Measurements from ENCODE around the gene IFIT5. TPM values are rescaled to one million over a fixed set of nuclear protein-coding genes. Genes with fewer than 3 reads are reported as not detected.
A peak's percentile ranks its signal among the peaks of the same experiment; 100 is the strongest.

Gene IFIT5
- total RNA-seq, 4 donors from 2014 or later: 16.2 to 25.3 (median 21.9) TPM

DNA sequence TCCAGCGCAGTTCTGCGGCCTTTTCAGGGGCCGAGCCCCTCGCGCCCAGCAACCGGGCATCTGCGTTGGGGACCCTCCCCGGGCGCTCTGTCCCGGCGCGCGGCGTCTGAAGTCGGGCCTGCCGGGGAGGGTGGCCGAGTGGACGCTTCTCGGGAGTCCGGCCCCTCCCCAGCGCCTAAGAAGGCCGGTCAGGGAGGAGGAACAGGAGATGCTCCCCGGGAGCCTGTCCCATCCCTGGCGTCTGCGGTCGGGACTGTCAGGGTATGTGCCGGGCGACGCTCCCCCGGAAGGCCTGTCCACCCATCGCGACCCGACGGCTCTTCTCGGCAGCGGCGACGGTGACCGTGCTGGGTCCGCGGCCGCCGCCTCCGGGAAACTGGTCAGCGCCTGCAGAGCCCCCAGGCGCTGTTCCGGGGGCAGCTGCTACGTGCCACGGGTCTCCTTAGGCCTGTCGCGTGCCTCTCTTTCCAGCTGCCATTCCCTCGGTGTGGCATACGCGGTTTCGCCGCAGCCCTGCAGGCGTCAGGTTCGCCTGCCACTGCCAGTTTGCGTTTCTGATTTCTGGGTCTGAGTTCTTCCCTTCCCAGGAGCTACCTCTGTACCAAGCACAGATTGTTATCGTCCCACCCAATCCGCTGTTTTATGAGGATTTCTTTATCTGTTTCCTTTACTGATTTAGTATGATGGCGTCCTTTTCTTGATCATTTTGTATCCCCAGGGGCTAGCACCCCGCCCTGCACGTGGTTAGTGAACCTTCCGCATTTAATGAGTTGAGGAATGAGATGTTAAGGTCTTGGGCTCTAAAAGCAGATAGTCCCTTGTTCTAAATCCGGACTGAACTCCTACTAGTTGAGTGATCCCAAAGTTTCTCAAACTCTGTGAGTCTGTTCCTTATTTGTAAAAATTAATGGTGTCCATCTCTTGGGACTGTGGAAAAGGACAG, 782 bp downstream of the IFIT5 start:
- peak; percentile 31 to 63 for DNase-seq (ENCODE audit: low spot score in 2 of 2)
- Histone ChIP-seq H3K4me1 (peaks cover 0 to 56% (median 24%) of the 10 kb centered on the region in 4 donors), H3K9me3 (no peaks in the 10 kb centered on the region), H3K4me3 (peak overlapping the region; percentile 65 to 98 (median 86)), H3K27me3 (no peaks in the 10 kb centered on the region), H3K36me3 (peaks cover 0 to 19% (median 0%) of the 10 kb centered on the region in 3 donors), H3K27ac (peak overlapping the region; percentile 93 to 98 (median 98))
- TF ChIP-seq EP300 (IDR thresholded peaks at IDR 0.05): peak in 1 of 2 donors; percentile 45
- TF ChIP-seq, protein P1, sequence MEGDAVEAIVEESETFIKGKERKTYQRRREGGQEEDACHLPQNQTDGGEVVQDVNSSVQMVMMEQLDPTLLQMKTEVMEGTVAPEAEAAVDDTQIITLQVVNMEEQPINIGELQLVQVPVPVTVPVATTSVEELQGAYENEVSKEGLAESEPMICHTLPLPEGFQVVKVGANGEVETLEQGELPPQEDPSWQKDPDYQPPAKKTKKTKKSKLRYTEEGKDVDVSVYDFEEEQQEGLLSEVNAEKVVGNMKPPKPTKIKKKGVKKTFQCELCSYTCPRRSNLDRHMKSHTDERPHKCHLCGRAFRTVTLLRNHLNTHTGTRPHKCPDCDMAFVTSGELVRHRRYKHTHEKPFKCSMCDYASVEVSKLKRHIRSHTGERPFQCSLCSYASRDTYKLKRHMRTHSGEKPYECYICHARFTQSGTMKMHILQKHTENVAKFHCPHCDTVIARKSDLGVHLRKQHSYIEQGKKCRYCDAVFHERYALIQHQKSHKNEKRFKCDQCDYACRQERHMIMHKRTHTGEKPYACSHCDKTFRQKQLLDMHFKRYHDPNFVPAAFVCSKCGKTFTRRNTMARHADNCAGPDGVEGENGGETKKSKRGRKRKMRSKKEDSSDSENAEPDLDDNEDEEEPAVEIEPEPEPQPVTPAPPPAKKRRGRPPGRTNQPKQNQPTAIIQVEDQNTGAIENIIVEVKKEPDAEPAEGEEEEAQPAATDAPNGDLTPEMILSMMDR (IDR thresholded peaks at IDR 0.05): peak in 1 of 5 experiments; percentile 54
- no peak for TF ChIP-seq POLR2A (IDR thresholded peaks at IDR 0.05)
- 2 to 4% methylated on average over 22 to 41 of the region's 66 CpGs for WGBS, 2 donors

DNA sequence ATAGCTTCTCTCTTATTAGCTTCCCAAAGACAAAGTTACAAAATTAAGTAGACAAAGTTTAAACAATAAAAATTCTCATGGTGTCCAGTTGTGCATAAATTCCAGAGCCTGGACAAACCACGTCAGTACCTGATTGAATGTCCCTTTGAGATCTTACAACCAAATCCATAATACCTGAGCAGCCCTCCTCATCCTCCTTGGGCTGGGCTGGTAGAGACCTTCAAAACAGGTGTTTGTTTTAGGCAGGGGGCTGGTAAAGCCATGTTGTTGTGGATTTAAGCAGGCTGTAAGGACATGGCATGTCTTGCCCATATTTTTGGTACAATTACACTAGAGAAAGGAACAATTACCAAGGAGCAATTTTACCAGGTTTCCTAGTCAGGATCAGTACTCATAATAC, 2.1 kb downstream of the IFIT5 start:
- H3K27ac ChIP-seq: peak overlapping the region in 2 of 4 donors; percentile 98
- no peaks in the 10 kb centered on the region for H3K9me3 ChIP-seq
- no peak overlapping the region for H3K4me3 ChIP-seq
- H3K4me1 ChIP-seq: peaks cover 0 to 52% (median 21%) of the 10 kb centered on the region in 4 donors
- H3K36me3 ChIP-seq: peaks cover 0 to 32% (median 0%) of the 10 kb centered on the region in 3 donors
- TF ChIP-seq, protein P1 (IDR thresholded peaks at IDR 0.05): no peak
- no peak for TF ChIP-seq POLR2A (IDR thresholded peaks at IDR 0.05)
- no peak for TF ChIP-seq EP300 (IDR thresholded peaks at IDR 0.05)
- 89 to 100% methylated on average over 1 of the region's 1 CpG for WGBS, 2 donors
- DNase-seq (ENCODE audit: low spot score in 2 of 2): no peak
- no peaks in the 10 kb centered on the region for H3K27me3 ChIP-seq

DNA sequence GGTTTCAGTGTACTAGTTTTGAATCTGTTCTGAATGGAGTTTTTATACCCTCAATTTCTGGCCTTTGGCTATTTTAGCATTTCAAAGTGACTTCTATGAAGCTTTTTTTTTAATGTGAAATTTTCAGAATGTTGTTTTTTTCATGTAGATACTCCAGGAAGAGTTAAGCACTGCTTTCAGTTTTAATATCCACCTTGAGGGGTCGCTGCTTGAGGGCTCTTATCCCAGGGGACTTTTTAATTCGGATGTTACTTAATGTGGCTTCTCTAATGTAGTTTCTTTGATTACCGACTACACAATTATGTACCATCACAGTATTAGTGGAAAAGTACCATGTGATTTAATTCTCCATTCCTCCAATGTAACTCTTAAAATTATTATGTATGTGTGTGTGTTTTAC, 5.2 kb downstream of the IFIT5 start:
- no peak for DNase-seq (ENCODE audit: low spot score in 2 of 2)
- Histone ChIP-seq H3K4me3 (no peak overlapping the region), H3K27me3 (no peaks in the 10 kb centered on the region), H3K4me1 (peaks cover 0 to 43% (median 18%) of the 10 kb centered on the region in 4 donors), H3K36me3 (peaks cover 0 to 42% (median 0%) of the 10 kb centered on the region in 3 donors), H3K9me3 (no peaks in the 10 kb centered on the region), H3K27ac (peak overlapping the region in 2 of 4 donors; percentile 18 to 32)
- WGBS, 2 donors: 24 to 37% methylated on average over 3 of the region's 3 CpGs
- TF ChIP-seq, protein P1 (IDR thresholded peaks at IDR 0.05): peak in 4 of 5 experiments; percentile 23 to 53 (median 40)
- TF ChIP-seq EP300 (IDR thresholded peaks at IDR 0.05): no peak

DNA sequence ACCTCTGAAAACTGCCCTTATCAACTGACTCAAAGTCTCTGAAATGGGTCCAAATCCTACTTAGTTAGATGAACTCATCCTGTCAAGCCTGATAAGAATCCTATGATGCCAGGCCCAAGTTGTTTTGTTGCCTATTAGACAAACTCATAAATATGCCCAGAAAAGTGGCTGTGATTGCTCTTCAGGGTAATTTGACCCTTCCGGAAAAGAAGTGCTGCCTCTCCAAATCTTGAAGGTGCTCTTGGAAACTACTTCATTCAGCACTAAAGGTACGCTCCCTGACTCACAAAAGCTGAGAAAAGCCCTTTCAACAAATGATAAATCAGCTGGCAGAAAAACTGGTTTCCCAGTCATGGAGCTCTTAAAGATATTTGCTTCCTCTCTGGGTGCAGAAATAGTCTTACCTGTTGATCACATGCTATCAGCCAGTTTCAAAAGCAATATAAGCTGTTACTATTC, 6.7 kb downstream of the IFIT5 start:
- peaks cover 0 to 37% (median 18%) of the 10 kb centered on the region in 4 donors for H3K4me1 ChIP-seq
- H3K27me3 ChIP-seq: no peaks in the 10 kb centered on the region
- H3K27ac ChIP-seq: no peak overlapping the region
- no peak for TF ChIP-seq EP300 (IDR thresholded peaks at IDR 0.05)
- TF ChIP-seq, protein P1 (IDR thresholded peaks at IDR 0.05): no peak
- TF ChIP-seq POLR2A (IDR thresholded peaks at IDR 0.05): no peak
- DNase-seq (ENCODE audit: low spot score in 2 of 2): no peak
- H3K36me3 ChIP-seq: peaks cover 0 to 42% (median 0%) of the 10 kb centered on the region in 3 donors
- no peak overlapping the region for H3K4me3 ChIP-seq
- whole genome bisulfite sequencing, 2 donors: 93 to 96% methylated on average over 2 of the region's 2 CpGs
- no peaks in the 10 kb centered on the region for H3K9me3 ChIP-seq

DNA sequence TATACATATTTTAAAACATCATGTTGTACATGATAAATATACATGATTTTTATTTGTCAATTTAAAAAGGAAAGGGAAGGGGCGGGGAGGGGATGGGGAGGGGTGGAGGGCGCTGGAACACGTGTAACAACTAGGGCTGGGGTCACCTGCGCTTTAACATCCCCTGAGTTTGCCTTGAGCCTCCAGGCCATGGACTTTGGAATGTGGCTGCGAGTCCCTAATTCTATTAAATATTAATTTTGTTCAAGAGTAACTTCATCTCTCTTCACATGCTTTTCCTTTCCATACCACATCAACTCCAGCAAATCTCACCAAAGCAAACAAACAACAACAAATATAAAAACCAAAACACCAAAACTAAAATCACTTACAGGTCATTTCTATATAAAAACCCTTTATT, 10.6 kb downstream of the IFIT5 start:
- TF ChIP-seq, protein P1 (IDR thresholded peaks at IDR 0.05): no peak
- no peak for TF ChIP-seq POLR2A (IDR thresholded peaks at IDR 0.05)
- TF ChIP-seq EP300 (IDR thresholded peaks at IDR 0.05): no peak

More for the DNA sequence above, 10.6 kb downstream of the IFIT5 start:
- no peaks in the 10 kb centered on the region for H3K27me3 ChIP-seq
- H3K4me3 ChIP-seq: no peak overlapping the region
- 85 to 87% methylated on average over 5 of the region's 5 CpGs for WGBS, 2 donors
- H3K4me1 ChIP-seq: peaks cover 0 to 21% (median 0%) of the 10 kb centered on the region in 4 donors
- H3K27ac ChIP-seq: no peak overlapping the region
- H3K36me3 ChIP-seq: peaks cover 0 to 29% (median 0%) of the 10 kb centered on the region in 3 donors
- DNase-seq (ENCODE audit: low spot score in 2 of 2): no peak
- H3K9me3 ChIP-seq: no peaks in the 10 kb centered on the region

Measured in tibial nerve (tissue), 4 donors.